Head of caudate nucleus (tissue), 42 donors: ENCODE data around the gene AP3M1.

Source experiments
- DNase-seq, 42 donors: peaks; one replicate each; pipeline versions ENCODE4 v3.0.0 to v3.0.0-alpha.2; 2020 to 2021; ENCODE audit warnings: mixed read lengths in 7 of 42
- intact Hi-C: fragments of 100-400 bp; cut with DNase I; formaldehyde crosslinking; loops from one replicate; pipeline ENCODE4 v1.15.0; 2022

The AP3M1 gene

DNA sequence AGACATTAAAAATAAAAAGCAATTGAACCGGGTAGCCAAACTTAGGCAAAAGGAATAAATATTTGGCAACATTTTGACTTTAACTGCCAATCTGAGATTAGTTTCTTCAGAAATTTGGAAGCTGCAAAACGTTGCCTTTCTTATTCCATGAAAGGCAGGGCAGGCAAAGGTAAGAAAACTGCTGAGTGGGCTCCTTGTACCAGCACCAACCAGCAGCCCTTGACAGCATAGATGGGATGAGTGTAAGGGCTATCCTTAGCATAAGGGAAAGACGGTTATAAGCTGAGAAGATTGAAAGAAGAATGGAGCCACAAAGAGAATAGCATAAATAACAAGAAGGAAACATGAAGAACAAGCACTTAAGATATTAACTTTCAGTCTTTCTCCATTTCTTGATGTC, 28.6 kb downstream of the AP3M1 start:
- no peak for DNase-seq
- intact Hi-C loops: no loop called here

DNA sequence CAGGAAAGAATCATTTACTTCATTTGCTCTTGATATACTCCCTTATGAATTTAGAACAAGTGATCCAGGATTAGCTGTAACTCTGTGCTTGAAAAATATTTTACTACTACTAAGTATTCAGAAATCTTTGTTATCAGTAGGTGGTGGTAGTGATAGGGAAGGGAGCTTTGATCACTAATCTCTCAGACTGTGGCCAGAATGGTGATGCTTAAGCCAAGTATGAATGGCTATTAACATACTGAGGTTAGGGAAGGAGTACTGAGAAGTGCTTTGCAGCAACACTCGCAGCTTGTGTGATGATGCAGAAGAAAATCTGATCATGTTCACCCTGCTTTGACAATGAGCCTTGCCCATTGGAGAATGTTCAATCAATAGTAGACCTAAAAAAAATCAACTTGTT, 29.3 kb downstream of the AP3M1 start:
- no peak for DNase-seq
- intact Hi-C loops: no loop called here

DNA sequence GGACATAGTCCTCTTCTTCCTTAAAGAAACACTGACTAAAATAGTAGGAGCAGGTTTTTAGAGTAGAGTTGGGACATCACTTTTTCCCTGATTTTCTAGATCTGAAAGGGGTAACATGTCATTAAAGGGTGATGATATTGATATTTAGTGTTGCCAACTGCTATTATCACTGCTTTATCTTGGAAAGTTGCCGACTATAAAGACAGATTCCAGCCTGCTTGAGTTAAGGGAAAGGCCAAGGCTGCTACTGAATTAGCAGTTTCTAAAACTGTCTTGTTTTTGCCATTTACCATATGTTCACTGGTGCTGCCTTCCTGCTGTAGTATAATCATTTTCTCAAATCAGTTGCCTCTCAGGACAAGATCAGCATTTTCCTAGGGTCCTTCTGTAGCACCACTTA, 29.7 kb downstream of the AP3M1 start:
- intact Hi-C loops: no loop called here
- no peak for DNase-seq

DNA sequence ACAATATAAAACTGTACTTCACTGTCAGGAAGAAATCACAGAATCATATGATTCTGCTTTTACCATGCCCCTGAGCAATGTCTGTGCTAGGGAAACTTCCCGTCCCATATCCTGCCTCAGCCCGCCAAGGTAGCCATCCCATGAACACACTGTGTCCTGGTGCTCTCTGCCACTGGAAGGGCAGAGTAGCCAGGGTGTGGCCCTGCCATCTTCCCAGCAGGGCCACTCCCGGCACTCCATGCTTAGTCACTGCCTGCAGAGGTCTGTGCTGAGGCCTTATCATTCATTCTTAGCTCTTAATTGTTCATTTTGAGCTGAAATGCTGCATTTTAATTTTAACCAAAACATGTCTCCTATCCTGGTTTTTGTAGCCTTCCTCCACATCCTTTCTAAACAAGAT, 31.8 kb downstream of the AP3M1 start:
- DNase-seq: no peak
- intact Hi-C loops: no loop called here

DNA sequence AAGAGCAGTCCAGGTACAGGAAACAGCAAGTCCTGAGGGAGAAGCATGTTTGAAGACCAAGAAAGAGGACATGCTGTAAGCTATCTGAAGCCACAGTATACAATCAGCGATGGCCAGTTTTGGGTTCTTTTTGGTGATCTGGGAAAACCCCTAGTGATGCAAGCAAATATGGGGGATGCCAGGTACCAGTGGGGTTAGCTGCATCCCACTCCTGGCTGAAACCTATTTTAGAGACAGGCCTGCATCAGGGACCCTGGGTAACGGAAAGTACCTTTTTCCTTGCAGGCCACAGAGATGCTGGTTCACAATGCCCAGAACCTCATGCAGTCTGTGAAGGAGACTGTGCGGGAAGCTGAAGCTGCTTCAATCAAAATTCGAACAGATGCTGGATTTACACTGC, 32.9 kb downstream of the AP3M1 start:
- DNase-seq: no peak
- intact Hi-C loops: no loop called here

DNA sequence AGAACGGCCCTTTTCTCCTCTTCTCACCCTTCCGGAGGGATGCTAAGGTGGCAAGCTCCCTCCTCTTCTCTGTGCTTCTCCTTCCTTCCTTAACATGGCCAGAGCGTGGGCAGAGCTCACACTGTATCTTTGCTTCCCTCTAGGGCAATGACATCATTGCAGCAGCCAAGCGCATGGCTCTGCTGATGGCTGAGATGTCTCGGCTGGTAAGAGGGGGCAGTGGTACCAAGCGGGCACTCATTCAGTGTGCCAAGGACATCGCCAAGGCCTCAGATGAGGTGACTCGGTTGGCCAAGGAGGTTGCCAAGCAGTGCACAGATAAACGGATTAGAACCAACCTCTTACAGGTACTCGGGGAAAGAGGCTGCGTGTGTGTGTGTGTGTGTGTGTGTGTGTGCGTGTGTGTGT, 36.6 kb downstream of the AP3M1 start:
- intact Hi-C loops: no loop called here
- DNase-seq: peak in 40 of 42 donors; percentile 6 to 84 (median 52)

DNA sequence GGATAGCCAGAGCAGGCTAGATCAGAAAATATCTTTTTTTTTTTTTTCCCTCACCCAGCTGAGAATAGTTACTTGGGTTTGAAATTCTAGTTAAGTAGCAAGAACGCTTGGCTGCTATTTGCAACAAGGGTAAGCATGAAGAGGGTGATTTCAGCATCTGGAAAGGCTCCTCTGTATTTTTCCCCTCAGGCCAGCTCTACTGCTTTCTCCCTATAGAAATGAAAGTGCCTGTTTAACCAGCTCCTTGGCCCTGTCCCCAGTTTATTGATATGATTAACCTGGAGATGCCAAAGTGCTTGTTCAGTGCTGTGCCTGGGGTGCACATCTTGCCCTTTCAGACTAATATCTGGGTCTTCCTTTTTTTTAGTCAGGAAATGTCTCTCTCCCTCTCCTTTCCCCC, 37.1 kb downstream of the AP3M1 start:
- intact Hi-C loops: no loop called here
- no peak for DNase-seq

DNA sequence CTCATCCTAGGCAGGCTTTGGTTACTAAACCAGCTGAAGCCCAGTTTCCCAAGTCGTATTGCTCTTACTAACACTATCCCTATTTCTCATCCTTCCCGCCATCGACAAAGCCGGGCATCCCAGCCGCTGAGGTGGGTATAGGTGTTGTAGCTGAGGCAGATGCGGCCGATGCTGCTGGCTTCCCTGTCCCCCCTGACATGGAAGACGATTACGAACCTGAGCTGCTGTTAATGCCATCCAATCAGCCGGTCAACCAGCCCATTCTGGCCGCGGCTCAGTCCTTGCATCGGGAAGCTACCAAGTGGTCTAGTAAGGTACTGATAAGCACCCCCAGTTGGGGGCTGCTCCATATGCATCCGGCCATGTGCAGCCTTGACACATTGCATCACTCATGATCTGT, 38.8 kb downstream of the AP3M1 start:
- DNase-seq: no peak
- intact Hi-C loops: no loop called here

DNA sequence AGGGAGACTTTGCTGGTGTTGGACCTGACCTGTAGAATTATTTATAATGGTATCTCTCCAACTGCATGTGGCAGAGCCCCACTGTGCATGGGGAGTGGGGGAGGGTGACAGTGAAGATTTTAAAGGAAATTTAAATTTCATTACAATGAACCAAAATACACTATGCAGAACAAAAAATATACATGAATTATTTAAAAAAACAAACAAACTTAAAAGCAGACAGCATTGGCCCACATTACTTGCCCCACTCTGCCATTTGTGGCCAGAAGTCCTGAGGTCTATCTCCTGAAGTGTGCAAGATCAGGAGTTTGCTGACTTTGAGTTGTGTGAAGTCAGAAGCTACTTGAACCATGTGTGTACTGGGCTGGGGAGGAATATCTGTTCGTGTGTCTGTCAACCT, 40.5 kb downstream of the AP3M1 start:
- intact Hi-C loops: no loop called here
- DNase-seq: no peak

DNA sequence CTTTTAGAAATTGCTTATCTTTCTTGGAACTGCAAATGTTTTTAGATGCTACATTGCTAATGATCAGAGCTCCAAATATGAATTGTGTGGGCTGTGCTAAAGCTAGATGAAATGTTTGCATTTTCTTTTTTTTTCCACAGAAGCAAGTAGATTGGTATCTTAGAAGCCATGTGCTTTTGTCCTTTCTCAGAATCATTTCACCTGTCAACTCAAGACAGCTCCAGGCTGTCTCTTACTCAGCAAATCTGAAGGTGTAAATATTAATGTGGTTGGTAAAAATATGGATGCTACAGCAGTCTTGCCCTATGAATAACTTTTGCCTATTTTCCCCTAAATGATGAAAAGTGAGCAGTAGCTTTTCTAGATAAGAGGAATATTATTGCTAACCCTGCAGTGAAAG, 41.2 kb downstream of the AP3M1 start:
- peak in 1 of 42 donors; percentile 18 for DNase-seq
- intact Hi-C loops: no loop called here

DNA sequence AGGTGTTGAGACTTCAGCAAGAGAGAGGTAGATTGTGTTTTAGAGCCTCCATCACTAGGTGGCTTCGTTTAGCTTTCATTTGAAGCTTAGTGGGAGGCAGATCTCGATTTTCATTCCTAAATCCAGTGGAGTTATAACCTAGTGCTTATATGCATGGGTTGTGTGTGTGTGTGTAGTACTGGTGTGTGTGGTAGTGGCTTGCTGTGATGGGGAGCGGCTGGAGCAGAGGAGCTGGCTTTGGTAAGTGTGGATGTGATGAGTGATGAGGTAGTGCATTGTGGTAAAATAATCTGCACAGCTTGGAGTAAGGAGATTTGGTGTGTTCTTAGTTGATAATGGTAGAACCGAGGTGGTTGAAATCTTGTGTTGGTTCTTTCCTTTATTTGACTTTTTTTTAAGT, 43.2 kb downstream of the AP3M1 start:
- DNase-seq: peak in 1 of 42 donors; percentile 33
- intact Hi-C loops: no loop called here

DNA sequence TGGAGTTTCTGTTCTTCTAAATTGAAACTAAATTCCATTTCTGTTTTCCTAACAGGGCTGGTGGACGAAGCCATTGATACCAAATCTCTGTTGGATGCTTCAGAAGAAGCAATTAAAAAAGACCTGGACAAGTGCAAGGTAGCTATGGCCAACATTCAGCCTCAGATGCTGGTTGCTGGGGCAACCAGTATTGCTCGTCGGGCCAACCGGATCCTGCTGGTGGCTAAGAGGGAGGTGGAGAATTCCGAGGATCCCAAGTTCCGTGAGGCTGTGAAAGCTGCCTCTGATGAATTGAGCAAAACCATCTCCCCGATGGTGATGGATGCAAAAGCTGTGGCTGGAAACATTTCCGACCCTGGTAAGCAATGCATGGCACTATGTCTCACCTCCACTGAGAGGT, 45.6 kb downstream of the AP3M1 start:
- peak in 1 of 42 donors; percentile 6 for DNase-seq
- intact Hi-C loops: no loop called here

DNA sequence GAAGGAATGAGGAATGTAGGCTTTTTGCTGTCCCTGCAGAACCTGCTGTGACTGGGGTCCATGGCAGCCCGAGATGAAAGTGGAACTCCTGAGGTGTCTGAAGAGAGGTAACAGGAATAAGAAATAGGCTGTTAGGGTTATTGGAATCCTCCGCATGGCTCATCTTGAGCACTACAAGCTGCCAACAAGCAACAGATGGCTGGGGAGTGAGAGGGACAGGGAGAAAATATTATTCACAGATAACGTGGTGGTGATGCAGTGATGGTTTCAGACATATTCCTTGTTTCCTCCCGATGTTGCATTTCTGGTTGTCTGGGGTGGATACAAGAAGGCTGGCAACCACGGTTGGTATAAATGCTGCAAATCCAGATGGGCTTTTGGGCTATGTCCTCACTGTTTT, 46.1 kb downstream of the AP3M1 start:
- no peak for DNase-seq
- intact Hi-C loops: no loop called here

DNA sequence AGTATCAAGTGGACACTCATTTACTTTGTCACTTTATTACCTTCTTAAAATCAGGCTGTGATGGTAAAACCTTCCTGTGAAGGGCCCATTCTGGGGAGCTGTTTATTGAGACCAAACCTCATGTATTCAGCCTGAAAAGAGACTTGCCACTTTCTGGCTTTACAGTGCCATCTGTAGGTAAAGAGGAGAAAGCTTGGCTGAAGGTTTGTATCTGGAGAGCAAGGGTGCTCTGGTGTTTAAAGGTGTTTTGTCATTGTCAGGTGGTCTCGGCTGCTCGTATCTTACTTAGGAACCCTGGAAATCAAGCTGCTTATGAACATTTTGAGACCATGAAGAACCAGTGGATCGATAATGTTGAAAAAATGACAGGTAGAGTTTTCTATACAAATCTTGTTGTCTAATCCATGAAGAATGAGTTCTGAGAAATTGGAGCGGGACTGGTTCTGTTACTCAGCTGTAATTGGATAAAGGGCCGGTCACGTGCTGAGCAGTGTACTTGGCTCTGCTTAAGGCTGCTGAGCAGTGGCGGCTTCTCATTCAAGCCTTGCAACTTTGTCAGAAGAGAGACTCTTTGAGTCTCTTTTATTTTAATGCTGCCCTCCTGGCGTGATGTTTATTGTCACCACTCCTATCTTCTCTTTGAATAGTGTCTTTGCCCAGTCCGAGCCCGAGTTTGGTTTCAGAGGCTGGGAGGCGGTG, 46.9 kb downstream of the AP3M1 start:
- DNase-seq: peak in 4 of 42 donors; percentile 10 to 58 (median 46)
- intact Hi-C loops: no loop called here

DNA sequence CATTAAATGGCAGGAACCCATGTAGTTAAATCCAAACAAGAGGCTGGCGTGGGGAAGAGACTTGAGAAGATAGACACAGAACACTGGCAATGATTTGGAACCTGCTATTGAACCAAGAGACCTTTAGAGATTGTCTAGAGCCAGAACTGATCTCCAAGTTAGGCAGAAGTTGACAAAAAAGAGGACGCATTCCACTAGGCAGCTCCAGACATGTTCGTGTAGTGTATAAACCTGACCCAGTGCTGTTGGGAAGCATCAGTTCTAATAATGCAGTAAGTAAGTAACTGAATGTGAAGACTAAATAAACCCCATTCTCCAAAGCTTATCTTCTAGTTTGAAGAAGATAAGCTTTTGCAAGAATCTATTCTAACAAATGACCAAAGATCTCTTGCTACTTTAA, 50.8 kb downstream of the AP3M1 start:
- no peak for DNase-seq
- intact Hi-C loops: no loop called here

DNA sequence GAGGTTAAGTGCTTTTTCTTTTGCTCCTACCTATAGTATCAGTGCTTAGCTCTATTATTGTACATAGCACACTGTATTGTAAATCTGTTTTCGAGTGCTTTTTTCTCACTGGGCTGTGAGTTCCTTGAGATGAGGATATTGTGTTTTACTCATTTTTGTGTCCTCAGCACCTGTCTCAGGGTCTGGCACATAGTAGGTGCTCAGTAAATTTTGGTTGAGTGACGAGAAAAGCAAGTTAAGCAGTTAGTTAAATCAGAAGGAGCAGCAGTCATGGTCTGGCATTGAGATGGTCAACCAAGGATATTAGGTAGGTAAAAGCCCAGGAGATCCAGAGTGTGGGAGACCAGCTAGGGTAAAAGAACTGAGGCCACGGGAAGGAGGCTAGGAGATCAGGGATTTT, 51.2 kb downstream of the AP3M1 start:
- no peak for DNase-seq
- intact Hi-C loops: no loop called here

DNA sequence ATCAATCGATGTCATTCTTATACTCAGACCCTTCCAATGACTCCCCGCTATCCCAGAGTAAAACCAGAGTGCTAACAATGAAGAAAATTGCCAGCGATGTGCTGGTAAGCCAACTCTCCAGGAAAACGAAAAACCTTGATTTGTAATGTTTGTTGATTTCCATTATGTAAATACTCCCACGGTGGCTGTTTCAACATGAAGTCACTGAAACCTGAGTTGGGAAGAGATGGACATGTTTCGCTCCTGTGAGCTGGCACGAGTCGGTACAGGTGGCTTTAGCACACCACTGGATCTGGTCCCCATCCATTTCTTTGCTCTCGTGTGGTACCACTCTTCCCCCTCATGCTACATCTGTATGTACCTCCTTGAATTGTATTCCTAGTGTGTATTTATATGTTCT, 52.9 kb downstream of the AP3M1 start:
- no peak for DNase-seq
- intact Hi-C loops: no loop called here

DNA sequence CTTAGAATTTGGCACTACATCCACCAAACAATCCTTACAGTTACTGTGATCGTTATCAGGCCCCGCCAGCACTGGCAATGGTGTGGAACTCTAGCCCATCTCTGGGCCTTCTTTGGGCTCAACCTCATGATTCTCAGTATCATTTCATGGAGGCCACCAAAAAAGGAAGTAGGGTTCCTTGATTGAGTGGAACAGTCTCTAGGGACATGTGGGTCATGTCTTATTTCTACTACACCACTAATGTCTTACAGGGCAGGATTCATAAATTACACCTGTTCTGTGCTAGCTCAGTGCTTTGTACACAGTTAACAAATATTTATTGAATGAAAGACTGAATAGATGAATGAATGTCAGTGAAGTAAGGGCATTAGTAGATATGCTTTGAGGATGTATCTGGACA, 53.9 kb downstream of the AP3M1 start:
- no peak for DNase-seq
- intact Hi-C loops: no loop called here

DNA sequence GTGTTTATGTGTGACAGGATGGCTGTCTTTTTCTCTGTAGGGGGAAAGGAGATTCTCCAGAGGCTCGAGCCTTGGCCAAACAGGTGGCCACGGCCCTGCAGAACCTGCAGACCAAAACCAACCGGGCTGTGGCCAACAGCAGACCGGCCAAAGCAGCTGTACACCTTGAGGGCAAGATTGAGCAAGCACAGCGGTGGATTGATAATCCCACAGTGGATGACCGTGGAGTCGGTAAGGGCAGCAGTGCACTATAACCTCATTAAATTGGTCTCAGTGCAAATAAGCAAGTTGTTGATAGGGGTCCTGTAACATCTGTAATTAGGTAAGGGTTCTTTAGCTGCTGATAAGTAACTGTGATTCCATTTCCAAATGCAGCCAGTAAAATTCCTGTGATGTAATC, 56.4 kb downstream of the AP3M1 start:
- intact Hi-C loops: no loop called here
- DNase-seq: no peak

DNA sequence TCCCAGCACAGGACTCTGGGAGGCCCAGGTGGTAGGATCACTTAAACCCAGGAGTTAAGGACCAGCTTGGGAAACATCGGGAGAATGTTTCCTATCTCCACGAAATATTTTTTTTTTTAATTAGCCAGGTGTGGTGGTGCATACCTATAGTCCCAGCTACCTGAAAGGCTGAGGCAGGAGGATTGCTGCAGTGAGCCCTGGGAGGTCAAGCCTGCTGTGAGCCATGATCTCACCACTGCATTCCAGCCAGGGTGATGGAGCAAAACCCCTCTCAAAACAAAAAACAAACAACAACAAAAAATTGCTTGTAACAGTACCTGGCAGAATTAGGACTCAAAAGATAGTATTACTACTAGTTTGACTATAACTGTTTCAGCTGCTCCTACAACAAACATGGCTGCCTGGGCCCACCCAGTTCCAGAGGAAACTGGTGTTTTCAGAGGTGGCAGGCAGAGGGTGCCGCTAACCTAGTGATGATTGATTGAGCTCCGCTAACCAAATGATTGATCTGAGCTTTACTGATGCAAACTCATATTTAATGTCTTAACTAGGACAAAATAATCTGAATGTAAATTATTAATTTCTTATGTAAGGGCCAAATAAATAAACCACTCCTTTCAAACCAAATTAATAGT, 57.0 kb downstream of the AP3M1 start:
- DNase-seq: no peak
- intact Hi-C loops: no loop called here

DNA sequence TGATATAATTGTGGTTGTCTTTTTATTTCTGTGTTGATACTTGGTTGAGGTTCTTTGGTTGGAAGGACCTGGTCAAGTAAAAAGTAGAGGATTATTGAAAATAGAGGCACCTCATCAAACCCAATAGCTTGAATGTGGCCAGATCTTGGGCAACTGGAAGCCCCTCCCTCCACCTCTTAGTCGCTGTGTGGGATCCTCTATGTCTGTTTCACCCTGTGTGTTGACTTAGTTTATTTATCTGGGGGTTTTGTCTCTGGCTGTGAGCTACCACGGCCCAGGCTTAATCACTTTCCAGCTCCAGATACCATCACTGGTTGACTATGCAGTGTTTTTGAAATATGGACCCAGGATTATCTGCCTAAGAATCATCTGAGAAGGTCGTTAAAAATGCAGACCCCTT, 58.3 kb downstream of the AP3M1 start:
- DNase-seq: no peak
- intact Hi-C loops: no loop called here
